ENCODE measurements around the gene STAC3. TPM values are rescaled to one million over a fixed set of nuclear protein-coding genes. Genes with fewer than 3 reads are reported as not detected.

The STAC3 gene
- polyA plus RNA-seq, 3 donors, result 0.72 to 4.5 (median 1.8) TPM

DNA sequence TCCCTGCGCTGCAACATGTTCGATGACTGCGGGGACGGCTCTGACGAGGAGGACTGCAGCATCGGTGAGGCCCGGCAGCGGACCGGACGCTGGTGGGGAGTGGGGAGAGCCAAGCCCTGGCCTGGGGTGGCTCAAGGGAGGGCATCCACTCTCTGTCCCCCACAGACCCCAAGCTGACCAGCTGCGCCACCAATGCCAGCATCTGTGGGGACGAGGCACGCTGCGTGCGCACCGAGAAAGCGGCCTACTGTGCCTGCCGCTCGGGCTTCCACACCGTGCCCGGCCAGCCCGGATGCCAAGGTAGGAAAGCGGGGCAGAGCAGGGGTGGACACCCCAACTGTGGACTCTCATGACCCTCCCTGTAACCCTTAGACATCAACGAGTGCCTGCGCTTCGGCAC, 45.8 kb downstream of the STAC3 start:
- WGBS, 3 donors, result 91 to 94% (median 93%) methylated on average over 26 of the region's 26 CpGs
- no peak overlapping the region for H3K27ac ChIP-seq (ENCODE audit: low read depth, low read length)

- 86 to 89% (median 88%) methylated on average over 19 of the region's 19 CpGs for WGBS, 3 donors
- H3K27ac ChIP-seq (ENCODE audit: low read depth, low read length), result no peak overlapping the region
Observed at GRCh38 chr12:57204454-57204853, 46.5 kb downstream of the STAC3 start.

- 83 to 86% (median 86%) methylated on average over 11 of the region's 11 CpGs for WGBS, 3 donors
Observed at GRCh38 chr12:57203791-57204190, 47.2 kb downstream of the STAC3 start.

GRCh38 chr12:57203201-57203600, 47.8 kb downstream of the STAC3 start:
- WGBS, 3 donors, result 93 to 95% (median 94%) methylated on average over 28 of the region's 28 CpGs
- H3K27ac ChIP-seq (ENCODE audit: low read depth, low read length), result no peak overlapping the region

More at GRCh38 chr12:57203791-57204190, 47.2 kb downstream of the STAC3 start:
- H3K27ac ChIP-seq (ENCODE audit: low read depth, low read length), result no peak overlapping the region

GRCh38 chr12:57202321-57202720, 48.7 kb downstream of the STAC3 start:
- 89 to 92% (median 90%) methylated on average over 16 to 19 of the region's 19 CpGs for WGBS, 3 donors
- no peak overlapping the region for H3K27ac ChIP-seq (ENCODE audit: low read depth, low read length)

DNA sequence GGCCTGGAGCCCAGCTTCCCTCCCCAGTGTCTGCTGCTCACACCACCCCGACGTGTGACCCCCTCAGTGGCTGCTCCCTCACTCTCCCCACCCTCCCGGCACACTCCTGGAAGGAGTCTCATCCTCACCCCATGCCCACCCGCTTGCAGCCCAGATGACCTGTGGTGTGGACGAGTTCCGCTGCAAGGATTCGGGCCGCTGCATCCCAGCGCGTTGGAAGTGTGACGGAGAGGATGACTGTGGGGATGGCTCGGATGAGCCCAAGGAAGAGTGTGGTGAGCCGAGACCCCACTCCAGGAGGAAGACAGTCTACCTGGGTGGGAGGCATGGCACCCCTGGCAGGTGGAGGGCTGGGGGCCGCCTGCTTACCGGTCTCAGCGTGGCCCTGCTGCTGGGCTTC, 49.4 kb downstream of the STAC3 start:
- WGBS, 3 donors, result 87 to 90% (median 88%) methylated on average over 15 to 16 of the region's 16 CpGs
- H3K27ac ChIP-seq (ENCODE audit: low read depth, low read length), result no peak overlapping the region

DNA sequence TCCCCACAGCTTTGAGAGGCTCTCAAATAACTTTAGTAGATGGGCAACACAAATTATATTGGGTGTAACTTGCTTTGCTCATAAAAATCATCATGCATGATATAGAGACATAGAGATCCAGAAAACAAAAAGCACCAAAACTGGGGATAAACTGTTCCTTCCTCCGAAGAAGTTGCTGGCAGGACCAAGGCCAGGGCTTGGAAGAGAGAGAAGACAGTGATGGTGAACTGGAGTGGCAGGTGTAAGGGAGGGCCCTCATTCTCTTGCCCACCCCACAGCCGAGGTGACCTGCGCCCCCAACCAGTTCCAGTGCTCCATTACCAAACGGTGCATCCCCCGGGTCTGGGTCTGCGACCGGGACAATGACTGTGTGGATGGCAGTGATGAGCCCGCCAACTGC, 49.8 kb downstream of the STAC3 start:
- 76 to 83% (median 77%) methylated on average over 8 of the region's 8 CpGs for WGBS, 3 donors
- H3K27ac ChIP-seq (ENCODE audit: low read depth, low read length), result no peak overlapping the region

GRCh38 chr12:57200497-57200896, 50.5 kb downstream of the STAC3 start:
- 92 to 95% (median 94%) methylated on average over 15 of the region's 15 CpGs for WGBS, 3 donors
- no peak overlapping the region for H3K27ac ChIP-seq (ENCODE audit: low read depth, low read length)

- WGBS, 3 donors, result 81 to 88% (median 85%) methylated on average over 15 of the region's 15 CpGs
- no peak overlapping the region for H3K27ac ChIP-seq (ENCODE audit: low read depth, low read length)
Observed at GRCh38 chr12:57199191-57199590, 51.8 kb downstream of the STAC3 start.

- H3K27ac ChIP-seq (ENCODE audit: low read depth, low read length), result no peak overlapping the region
- 88 to 94% (median 91%) methylated on average over 17 of the region's 17 CpGs for WGBS, 3 donors
Observed at GRCh38 chr12:57198329-57198728, 52.7 kb downstream of the STAC3 start.

GRCh38 chr12:57196956-57197355, 54.0 kb downstream of the STAC3 start:
- no peak overlapping the region for H3K27ac ChIP-seq (ENCODE audit: low read depth, low read length)
- 90 to 92% (median 91%) methylated on average over 21 to 22 of the region's 22 CpGs for WGBS, 3 donors

DNA sequence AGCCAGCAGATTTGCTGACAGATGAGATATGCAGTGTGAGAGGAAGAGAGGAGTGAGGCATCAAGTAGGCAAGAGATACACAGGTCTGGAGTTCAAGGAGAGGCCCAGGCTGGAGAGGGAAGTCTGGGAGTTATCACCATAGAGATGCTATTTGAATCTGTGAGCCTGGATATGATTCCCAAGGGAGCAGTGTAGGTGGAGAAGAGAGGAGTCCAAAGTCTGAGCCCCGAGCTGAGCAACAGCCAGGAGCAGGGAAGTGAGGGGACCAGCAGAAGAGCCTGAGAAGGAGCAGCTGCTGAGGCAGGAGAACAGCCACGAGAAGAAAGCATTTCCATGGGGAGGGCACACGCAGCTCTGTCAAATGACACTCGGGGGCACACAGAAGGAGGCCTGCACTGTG, 54.5 kb downstream of the STAC3 start:
- WGBS, 3 donors, result 62 to 75% (median 63%) methylated on average over 4 of the region's 4 CpGs

GRCh38 chr12:57195611-57196371, 55.2 kb downstream of the STAC3 start:
- H3K27ac ChIP-seq (ENCODE audit: low read depth, low read length), result no peak overlapping the region
- WGBS, 3 donors, result 76 to 84% (median 84%) methylated on average over 34 of the region's 34 CpGs

More for the DNA sequence above, 54.5 kb downstream of the STAC3 start:
- no peak overlapping the region for H3K27ac ChIP-seq (ENCODE audit: low read depth, low read length)

- H3K27ac ChIP-seq (ENCODE audit: low read depth, low read length), result no peak overlapping the region
- WGBS, 3 donors, result 82 to 87% (median 83%) methylated on average over 18 to 19 of the region's 19 CpGs
Observed at GRCh38 chr12:57195186-57195585, 55.8 kb downstream of the STAC3 start.

GRCh38 chr12:57194253-57194652, 56.7 kb downstream of the STAC3 start:
- WGBS, 3 donors, result 90 to 92% (median 91%) methylated on average over 18 of the region's 18 CpGs
- no peak overlapping the region for H3K27ac ChIP-seq (ENCODE audit: low read depth, low read length)

- 84 to 88% (median 87%) methylated on average over 19 of the region's 19 CpGs for WGBS, 3 donors
- H3K27ac ChIP-seq (ENCODE audit: low read depth, low read length), result no peak overlapping the region
Observed at GRCh38 chr12:57193706-57194245, 57.2 kb downstream of the STAC3 start.
